PC-3 (cell line): ENCODE measurements around the gene MESP2. TPM values are rescaled to one million over a fixed set of nuclear protein-coding genes. Genes with fewer than 3 reads are reported as not detected.

ENCODE experiments used
- ATAC-seq: fragments of 200-7000 bp; cut with Tn5 transposase; 2 replicates; pipeline ENCODE4 v1.9.1; 2020; ENCODE audit warnings: mild to moderate bottlenecking, moderate library complexity
- BruUV-seq: library from RNA; stranded (reverse); fragments of 400-500 nt; replicated peaks from 2 replicates; lab custom pipeline; 2021; lab: Mats Ljungman, UMichigan
- CTCF ChIA-PET: fragments of 300-600 bp; sonication (Branson Sonifier 250); formaldehyde crosslinking; loops from one replicate; lab custom pipeline; 2022; ENCODE audit warnings: antibody characterized with exemption; lab: Charles Lee
- POLR2A ChIA-PET: fragments of 300-600 bp; sonication (Branson Sonifier 250); formaldehyde crosslinking; loops from one replicate; lab custom pipeline; 2022; ENCODE audit warnings: antibody characterized with exemption; ENCODE audit not compliant: unreplicated experiment; lab: Charles Lee
- DNase-seq: peaks from one replicate; pipeline ENCODE4 v3.0.0-alpha.2; 2015
- H2AFZ ChIP-seq: fragments of 300-600 bp; sonication (generic); 2 replicates; pipeline ENCODE4 v1.6.0; 2016; ENCODE audit warnings: antibody characterized with exemption, low read length
- H3F3A ChIP-seq: fragments of 300-600 bp; sonication (generic); one replicate; pipeline ENCODE4 v1.6.0; 2017; ENCODE audit warnings: antibody characterized with exemption, low read length, control low read depth, mild to moderate bottlenecking; ENCODE audit not compliant: unreplicated experiment
- H3K27ac ChIP-seq: fragments of 300-600 bp; sonication (generic); 2 replicates; pipeline ENCODE4 v1.5.1; 2016; ENCODE audit warnings: mild to moderate bottlenecking, low read length
- H3K27me3 ChIP-seq: fragments of 300-600 bp; sonication (generic); 2 replicates; pipeline ENCODE4 v1.6.1; 2016; ENCODE audit warnings: low read length, mixed read lengths
- H3K36me3 ChIP-seq: fragments of 300-600 bp; sonication (generic); 2 replicates; pipeline ENCODE4 v1.6.1; 2016; ENCODE audit warnings: low read depth, mixed run types, low read length, mixed read lengths
- H3K4me1 ChIP-seq: fragments of 300-600 bp; sonication (generic); 2 replicates; pipeline ENCODE4 v1.5.1; 2016; ENCODE audit warnings: low read length; ENCODE audit not compliant: insufficient read depth
- H3K4me2 ChIP-seq: fragments of 300-600 bp; sonication (generic); 2 replicates; pipeline ENCODE4 v1.6.0; 2016; ENCODE audit warnings: low read length
- H3K4me3 ChIP-seq: fragments of 300-600 bp; sonication (generic); 2 replicates; pipeline ENCODE4 v1.5.1; 2016; ENCODE audit warnings: mild to moderate bottlenecking, low read length, mixed read lengths
- H3K79me2 ChIP-seq: fragments of 300-600 bp; sonication (generic); 2 replicates; pipeline ENCODE4 v1.6.1; 2017; ENCODE audit warnings: low read length, mixed read lengths
- H3K9ac ChIP-seq: fragments of 300-600 bp; sonication (generic); 2 replicates; pipeline ENCODE4 v1.6.0; 2016; ENCODE audit warnings: mild to moderate bottlenecking, low read length
- H3K9me2 ChIP-seq: fragments of 300-600 bp; sonication (generic); replicated peaks from 2 replicates; pipeline ENCODE4 v1.6.1; 2016; ENCODE audit warnings: mixed run types, low read length, mixed read lengths
- H3K9me3 ChIP-seq: fragments of 300-600 bp; sonication (generic); 2 replicates; pipeline ENCODE4 v1.6.1; 2016; ENCODE audit warnings: low read length, mixed read lengths
- H4K20me1 ChIP-seq: fragments of 300-600 bp; sonication (generic); 2 replicates; pipeline ENCODE4 v1.6.1; 2016; ENCODE audit warnings: low read length, mixed read lengths
- EZH2 ChIP-seq: fragments of 300-600 bp; sonication (generic); IDR thresholded peaks from one replicate; pipeline ENCODE4 v1.6.1; 2017; ENCODE audit warnings: antibody characterized with exemption, mild to moderate bottlenecking, low read length; ENCODE audit not compliant: unreplicated experiment
- EZH2phosphoT487 ChIP-seq: fragments of 300-600 bp; sonication (generic); IDR thresholded peaks from 2 replicates; pipeline ENCODE4 v1.6.1; 2018; ENCODE audit warnings: mild to moderate bottlenecking, antibody characterized with exemption, low read length, borderline replicate concordance
- intact Hi-C: fragments of 100-400 bp; cut with micrococcal nuclease; formaldehyde crosslinking; loops from 2 replicates; pipeline ENCODE4 v1.9.0; 2023
- total RNA-seq: library from RNA; depleted of rRNA; stranded (reverse); fragments of >200 nt; gene quantifications from 2 replicates; pipeline ENCODE4 v1.2.3, GENCODE V29; 2014
- TF ChIP-seq, protein P1 (sequence below): fragments of 300-600 bp; sonication (generic); conservative IDR thresholded peaks from 2 replicates; pipeline ENCODE4 v1.5.1; 2017; ENCODE audit warnings: antibody characterized with exemption, low read depth, mild to moderate bottlenecking, low read length

Gene MESP2
- total RNA-seq, 1 experiment from 2014 or later = 1.1 TPM

- H3K9me3 ChIP-seq = no peaks in the 10 kb centered on the region
- no peak for TF ChIP-seq EZH2
- TF ChIP-seq EZH2phosphoT487 = no peak
- TF ChIP-seq, protein P1, sequence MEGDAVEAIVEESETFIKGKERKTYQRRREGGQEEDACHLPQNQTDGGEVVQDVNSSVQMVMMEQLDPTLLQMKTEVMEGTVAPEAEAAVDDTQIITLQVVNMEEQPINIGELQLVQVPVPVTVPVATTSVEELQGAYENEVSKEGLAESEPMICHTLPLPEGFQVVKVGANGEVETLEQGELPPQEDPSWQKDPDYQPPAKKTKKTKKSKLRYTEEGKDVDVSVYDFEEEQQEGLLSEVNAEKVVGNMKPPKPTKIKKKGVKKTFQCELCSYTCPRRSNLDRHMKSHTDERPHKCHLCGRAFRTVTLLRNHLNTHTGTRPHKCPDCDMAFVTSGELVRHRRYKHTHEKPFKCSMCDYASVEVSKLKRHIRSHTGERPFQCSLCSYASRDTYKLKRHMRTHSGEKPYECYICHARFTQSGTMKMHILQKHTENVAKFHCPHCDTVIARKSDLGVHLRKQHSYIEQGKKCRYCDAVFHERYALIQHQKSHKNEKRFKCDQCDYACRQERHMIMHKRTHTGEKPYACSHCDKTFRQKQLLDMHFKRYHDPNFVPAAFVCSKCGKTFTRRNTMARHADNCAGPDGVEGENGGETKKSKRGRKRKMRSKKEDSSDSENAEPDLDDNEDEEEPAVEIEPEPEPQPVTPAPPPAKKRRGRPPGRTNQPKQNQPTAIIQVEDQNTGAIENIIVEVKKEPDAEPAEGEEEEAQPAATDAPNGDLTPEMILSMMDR = no peak; the same call in 1 of the 2 replicates
- H3K9ac ChIP-seq = peak overlapping the region; percentile 86
- H3K27ac ChIP-seq = peak overlapping the region; percentile 98
- H3K9me2 ChIP-seq = no peaks in the 10 kb centered on the region
- peak; percentile 70 for ATAC-seq
- peaks cover 29% of the 10 kb centered on the region for H3K4me1 ChIP-seq
- no peaks in the 10 kb centered on the region for H4K20me1 ChIP-seq
- no peak overlapping the region for H3K4me3 ChIP-seq
- CTCF ChIA-PET = interaction anchor here (0.5 to 2.3 kb wide), 13 partner anchors 9 to 127 kb away, joined by 3 to 34 read pairs (median 5); no protein-coding TSS in a partner anchor
- H2AFZ ChIP-seq = peak overlapping the region; percentile 55
- H3F3A ChIP-seq = no peaks in the 10 kb centered on the region
- H3K4me2 ChIP-seq = peak overlapping the region; percentile 14
- intact Hi-C loops = loop anchor here (1.0 kb wide), 1 partner anchor 127 kb away; no protein-coding TSS in a partner anchor
- peak; percentile 93 for DNase-seq
- H3K27me3 ChIP-seq = no peaks in the 10 kb centered on the region
- no TSS peak for BruUV-seq
- POLR2A ChIA-PET = interaction anchor here (0.6 to 0.7 kb wide), 2 partner anchors 114 to 117 kb away, joined by 3 to 11 read pairs; no protein-coding TSS in a partner anchor
- H3K79me2 ChIP-seq = no peaks in the 10 kb centered on the region
- no peaks in the 10 kb centered on the region for H3K36me3 ChIP-seq
Measured at GRCh38 chr15:89761009-89761831, 14.9 kb upstream of the MESP2 start.

GRCh38 chr15:89761929-89762328 is 14.2 kb upstream of the MESP2 start:
- intact Hi-C loops = loop anchor here (1.0 kb wide), 1 partner anchor 126 kb away; no protein-coding TSS in a partner anchor
- H3K79me2 ChIP-seq = no peaks in the 10 kb centered on the region
- no TSS peak for BruUV-seq
- DNase-seq (no peak), ATAC-seq (no peak)
- no peak overlapping the region for H2AFZ ChIP-seq
- H3K27ac ChIP-seq = peak overlapping the region; percentile 98
- TF ChIP-seq, protein P1 = no peak
- TF ChIP-seq EZH2phosphoT487 (no peak), EZH2 (no peak)
- H3K9me3 ChIP-seq = no peaks in the 10 kb centered on the region
- peak overlapping the region; percentile 86 for H3K9ac ChIP-seq
- H3K4me1 ChIP-seq = peaks cover 28% of the 10 kb centered on the region
- H3K4me2 ChIP-seq = peak overlapping the region; percentile 14
- H3K9me2 ChIP-seq = no peaks in the 10 kb centered on the region
- no peak overlapping the region for H3K4me3 ChIP-seq
- H4K20me1 ChIP-seq = no peaks in the 10 kb centered on the region
- CTCF ChIA-PET = interaction anchor here (0.5 to 2.3 kb wide), 4 partner anchors 21 to 126 kb away, joined by 3 to 34 read pairs (median 10); no protein-coding TSS in a partner anchor
- POLR2A ChIA-PET = no interaction called here
- no peaks in the 10 kb centered on the region for H3K36me3 ChIP-seq
- H3F3A ChIP-seq = no peaks in the 10 kb centered on the region
- no peaks in the 10 kb centered on the region for H3K27me3 ChIP-seq

GRCh38 chr15:89765694-89766093 is 10.4 kb upstream of the MESP2 start:
- no peak for TF ChIP-seq EZH2phosphoT487
- TF ChIP-seq, protein P1 = no peak
- no peak for TF ChIP-seq EZH2
- POLR2A ChIA-PET = no interaction called here
- no peaks in the 10 kb centered on the region for H3F3A ChIP-seq
- CTCF ChIA-PET = no interaction called here
- H3K36me3 ChIP-seq = no peaks in the 10 kb centered on the region
- H3K9me3 ChIP-seq = no peaks in the 10 kb centered on the region
- H3K27me3 ChIP-seq = no peaks in the 10 kb centered on the region
- ATAC-seq (no peak), DNase-seq (no peak)
- BruUV-seq = no TSS peak
- no peak overlapping the region for H2AFZ ChIP-seq
- H4K20me1 ChIP-seq = no peaks in the 10 kb centered on the region
- H3K4me1 ChIP-seq = peaks cover 32% of the 10 kb centered on the region
- no peaks in the 10 kb centered on the region for H3K79me2 ChIP-seq
- H3K9me2 ChIP-seq = no peaks in the 10 kb centered on the region
- H3K9ac ChIP-seq = no peak overlapping the region
- intact Hi-C loops = no loop called here
- H3K4me3 ChIP-seq = no peak overlapping the region
- H3K27ac ChIP-seq = no peak overlapping the region
- no peak overlapping the region for H3K4me2 ChIP-seq
